Caki2 (cell line): ENCODE results near the gene RSAD2. TPM values are rescaled to one million over a fixed set of nuclear protein-coding genes. Genes with fewer than 3 reads are reported as not detected.
"Not testable (repeated sequence)": the region's sequence is repeated elsewhere in the genome, so short reads cannot be mapped to it uniquely, and the experiment has no call there.

ENCODE experiments used
- DNase-seq: peaks from one replicate; pipeline ENCODE4 v3.0.0-alpha.2; 2015; ENCODE audit warnings: low read depth
- in situ Hi-C: cut with HindIII; loops from 2 replicates; pipeline ENCODE4 v1.10.0; 2016; ENCODE audit warnings: low sequenced_read_pairs, low pct_unique_long_range_greater_than_20kb, mixed read lengths
- total RNA-seq: library from RNA; depleted of rRNA; stranded (reverse); fragments of >200 nt; shearing (Covaris generic); gene quantifications from 2 replicates; pipeline ENCODE4 v1.2.3, GENCODE V29; 2014; ENCODE audit warnings: low replicate concordance

RSAD2 gene
- total RNA-seq, 1 experiment from 2014 or later: 7.7 TPM

DNA sequence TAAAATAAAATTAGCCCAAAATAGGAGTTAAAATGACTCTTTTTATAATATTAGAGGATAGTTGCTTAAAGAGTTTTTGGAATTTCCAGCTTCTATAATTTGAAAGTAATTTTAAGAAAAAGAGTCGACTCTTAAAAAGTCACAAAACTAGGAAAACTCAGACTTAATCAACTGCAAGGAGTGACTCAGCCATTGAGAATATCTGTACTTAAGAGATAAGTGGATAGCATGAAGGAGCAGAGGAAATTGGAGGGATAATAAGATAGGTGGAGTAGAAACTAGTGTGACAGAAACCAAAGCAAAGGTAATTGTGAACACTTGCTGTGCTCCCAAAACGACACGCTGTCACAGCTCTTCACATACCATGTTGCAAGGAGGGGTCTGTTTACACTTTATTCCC lies 8.4 kb downstream of the RSAD2 start:
- in situ Hi-C loops: no loop called here
- DNase-seq: no peak

DNA sequence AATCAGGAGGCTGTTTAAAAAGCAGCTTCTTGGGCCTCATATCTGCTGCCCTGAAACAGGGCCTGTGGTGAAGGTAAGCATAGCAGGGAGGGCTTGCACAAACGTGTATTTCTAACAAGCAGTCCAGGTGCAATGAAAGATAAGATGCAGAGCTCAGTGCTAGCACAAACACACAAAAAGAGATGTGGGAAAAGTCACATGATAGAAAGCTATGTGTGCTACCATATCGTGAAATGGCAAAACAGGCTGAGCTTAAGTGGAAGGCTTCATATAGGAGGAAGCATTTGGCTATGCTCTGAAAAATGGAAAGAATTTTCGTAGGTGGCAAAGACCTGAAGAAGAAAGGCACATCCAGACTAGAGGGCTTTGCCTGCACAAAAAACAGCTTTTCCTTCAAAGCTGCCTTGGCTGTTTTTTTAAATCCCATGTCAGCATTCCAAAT lies 10.2 kb downstream of the RSAD2 start:
- in situ Hi-C loops: no loop called here
- DNase-seq: no peak

DNA sequence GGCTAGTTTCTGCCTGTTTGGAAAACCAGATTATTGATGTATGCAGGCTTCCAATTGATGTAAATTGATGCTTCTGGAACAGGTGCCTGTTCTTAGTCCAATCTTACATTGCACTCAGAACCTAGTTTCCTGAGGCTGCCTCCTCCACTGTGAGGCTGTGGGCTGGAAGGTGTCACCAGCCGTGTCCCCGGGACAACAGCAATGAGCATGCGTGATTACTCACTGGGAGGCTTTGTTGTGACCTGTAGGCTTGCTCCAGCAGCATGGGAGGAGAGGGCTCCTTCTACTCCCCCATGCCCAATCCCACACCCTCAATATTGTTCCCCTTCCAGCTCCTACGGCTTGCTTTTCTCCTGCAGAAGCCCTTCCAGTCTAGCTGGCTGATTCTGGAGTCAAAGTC lies 11.1 kb downstream of the RSAD2 start:
- in situ Hi-C loops: no loop called here
- no peak for DNase-seq

DNA sequence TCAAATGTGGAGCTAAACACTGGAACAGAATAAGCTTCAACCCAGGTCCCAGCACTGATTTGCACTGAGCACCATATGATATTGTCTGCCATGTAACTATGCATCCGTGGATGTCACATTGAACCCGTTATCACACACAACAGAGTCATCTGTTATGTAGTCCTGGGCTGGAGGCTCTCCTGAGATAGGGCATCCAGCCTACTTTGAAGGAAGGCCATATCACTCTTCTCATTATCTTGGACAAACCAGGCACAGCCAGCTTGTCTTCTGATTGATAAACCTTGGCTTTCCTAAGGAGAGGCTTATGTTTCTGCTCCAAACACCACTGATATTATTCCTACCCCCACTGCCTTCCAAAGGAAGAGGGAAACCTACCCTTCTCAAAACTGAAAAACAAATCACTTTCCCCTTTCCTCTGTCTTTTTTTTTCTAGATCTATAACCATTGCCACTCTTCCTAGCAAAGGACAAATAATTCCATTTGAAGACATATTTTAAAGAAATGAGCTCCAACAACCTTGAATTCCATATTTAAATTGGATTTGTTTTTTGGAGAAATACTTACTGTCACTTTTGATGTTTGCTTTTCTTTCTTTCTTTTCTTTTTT lies 16.4 kb downstream of the RSAD2 start:
- in situ Hi-C loops: no loop called here
- DNase-seq: no peak

DNA sequence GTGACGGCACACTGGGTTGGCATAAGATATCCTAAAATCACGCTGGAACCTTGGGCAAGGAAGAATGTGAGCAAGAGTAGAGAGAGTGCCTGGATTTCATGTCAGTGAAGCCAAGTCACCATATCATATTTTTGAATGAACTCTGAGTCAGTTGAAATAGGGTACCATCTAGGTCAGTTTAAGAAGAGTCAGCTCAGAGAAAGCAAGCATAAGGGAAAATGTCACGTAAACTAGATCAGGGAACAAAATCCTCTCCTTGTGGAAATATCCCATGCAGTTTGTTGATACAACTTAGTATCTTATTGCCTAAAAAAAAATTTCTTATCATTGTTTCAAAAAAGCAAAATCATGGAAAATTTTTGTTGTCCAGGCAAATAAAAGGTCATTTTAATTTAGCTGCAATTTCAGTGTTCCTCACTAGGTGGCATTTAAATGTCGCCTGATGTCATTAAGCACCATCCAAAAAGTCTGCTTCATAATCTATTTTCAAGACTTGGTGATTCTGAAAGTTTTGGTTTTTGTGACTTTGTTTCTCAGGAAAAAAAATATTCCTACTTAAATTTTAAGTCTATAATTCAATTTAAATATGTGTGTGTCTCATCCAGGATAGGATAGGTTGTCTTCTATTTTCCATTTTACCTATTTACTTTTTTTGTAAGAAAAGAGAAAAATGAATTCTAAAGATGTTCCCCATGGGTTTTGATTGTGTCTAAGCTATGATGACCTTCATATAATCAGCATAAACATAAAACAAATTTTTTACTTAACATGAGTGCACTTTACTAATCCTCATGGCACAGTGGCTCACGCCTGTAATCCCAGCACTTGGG lies 19.6 kb downstream of the RSAD2 start:
- in situ Hi-C loops: no loop called here
- peak; percentile 25 for DNase-seq

DNA sequence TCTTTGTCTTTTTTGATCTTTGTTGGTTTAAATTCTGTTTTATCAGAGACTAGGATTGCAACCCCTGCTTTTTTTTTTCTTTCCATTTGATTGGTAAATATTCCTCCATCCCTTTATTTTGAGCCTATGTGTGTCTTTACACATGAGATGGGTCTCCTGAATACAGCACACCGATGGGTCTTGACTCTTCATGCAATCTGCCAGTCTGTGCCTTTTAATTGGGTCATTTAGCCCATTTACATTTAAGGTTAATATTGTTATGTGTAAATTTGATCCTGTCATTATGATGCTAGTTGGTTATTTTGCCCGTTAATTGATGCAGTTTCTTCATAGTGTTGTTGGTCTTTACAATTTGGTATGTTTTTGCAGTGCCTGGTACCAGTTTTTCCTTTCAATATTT lies 25.0 kb downstream of the RSAD2 start:
- DNase-seq, in situ Hi-C loops: not testable (repeated sequence)

DNA sequence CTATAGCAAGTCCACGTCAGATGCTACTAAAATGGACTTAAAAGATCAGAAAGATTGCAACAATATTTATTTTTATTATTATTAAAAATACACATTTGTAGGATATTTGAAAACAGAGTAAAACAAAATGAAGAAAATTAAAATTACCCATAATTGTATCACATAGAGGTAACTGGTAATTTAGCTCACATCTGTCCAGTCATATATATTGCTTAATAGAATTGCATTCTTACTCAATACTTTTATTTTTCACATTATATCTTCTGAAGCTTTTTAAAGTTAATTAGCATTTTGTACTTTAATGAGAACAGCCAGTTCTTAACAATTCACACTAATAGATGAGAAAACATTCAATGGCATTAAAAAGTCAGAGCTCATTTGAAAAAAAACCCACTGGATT lies 28.1 kb downstream of the RSAD2 start:
- no peak for DNase-seq
- in situ Hi-C loops: no loop called here

DNA sequence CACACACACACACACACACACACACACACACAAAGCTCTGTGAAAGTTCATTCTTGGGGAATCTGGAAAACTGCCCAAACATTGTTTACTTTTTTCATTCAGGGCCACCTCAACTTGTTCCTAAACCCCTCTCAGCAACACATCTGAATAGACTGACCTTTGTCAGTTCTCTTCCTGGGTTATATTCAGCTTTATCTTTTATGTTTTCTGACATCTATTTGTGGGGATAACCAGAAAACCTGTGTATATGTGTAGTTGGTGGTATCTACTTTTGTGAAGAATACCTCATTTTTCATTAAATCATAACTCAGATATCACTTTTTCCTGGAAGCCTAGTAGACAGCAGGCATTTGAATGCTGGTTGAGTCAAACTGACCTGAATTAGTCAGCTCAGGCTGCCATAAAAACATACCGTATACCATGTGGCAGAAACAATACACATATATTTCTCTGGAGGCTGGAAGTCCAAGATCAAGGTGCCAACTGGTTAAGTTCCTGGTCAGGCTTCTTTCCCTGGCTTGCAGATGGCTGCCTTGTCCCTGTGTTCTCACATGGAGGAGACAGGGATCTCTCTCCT lies 28.7 kb downstream of the RSAD2 start:
- DNase-seq: no peak
- in situ Hi-C loops: no loop called here

DNA sequence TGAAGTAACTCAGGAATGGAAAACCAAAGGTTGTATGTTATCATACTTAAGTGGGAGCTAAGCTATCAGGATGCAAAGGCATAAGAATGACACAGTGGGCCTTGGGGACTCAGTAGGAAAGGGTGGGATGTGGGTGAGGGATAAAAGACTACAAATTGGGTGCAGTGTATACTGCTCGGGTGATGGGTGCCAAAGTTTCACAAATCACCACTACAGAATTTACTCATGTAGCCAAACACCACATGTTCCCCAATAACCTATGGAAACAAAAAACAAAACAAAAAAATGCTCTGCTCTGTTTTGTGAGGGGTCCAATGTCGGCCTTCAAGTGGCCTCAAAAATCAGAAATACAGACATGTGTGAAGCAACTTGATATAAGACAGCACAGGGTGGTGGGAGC lies 30.7 kb downstream of the RSAD2 start:
- in situ Hi-C loops: no loop called here
- no peak for DNase-seq

DNA sequence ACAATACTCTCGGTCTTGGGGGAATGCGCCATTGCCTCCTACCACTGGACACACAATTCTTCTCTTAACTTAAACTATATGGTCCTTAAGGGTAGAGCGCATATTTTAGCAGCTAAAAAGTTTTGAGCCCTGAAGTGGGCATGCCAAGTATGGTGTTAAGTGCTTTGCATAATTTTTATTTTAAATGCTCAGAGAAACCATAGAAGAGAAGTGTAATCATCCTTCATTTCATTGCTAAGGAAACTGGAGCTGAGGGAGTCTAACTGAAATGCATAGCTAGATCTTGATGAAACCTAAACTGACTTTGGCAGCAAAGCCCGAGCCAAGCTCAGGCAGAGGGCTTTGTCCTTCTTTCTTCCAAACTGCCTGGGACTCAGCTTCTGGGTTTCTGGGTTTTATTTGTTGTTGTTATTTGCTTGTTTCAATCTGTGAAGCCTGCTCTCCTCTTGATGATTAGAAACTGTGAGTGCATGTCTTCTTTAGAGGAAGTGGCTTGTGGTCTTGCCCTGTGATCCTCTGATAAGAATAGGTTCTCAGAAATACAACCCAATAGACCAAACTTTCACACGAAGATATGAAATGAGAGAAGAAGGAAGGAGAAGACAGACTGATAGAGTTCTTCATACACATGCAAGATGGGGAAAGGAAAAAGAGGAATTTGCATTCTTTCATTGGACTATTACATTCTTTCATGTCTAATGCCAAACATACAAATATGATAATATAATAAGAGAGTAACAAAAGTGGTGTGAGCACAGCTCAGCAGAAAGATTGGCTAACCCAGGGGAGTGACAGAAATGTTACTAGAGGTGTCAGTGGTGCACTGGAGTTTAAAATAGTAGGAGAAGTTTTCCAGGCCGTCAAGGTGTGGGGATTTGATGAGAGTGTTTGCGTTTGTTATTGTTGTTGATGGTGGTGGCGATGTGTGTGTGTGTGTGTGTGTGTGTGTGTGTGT lies 32.1 kb downstream of the RSAD2 start:
- in situ Hi-C loops: no loop called here

DNA sequence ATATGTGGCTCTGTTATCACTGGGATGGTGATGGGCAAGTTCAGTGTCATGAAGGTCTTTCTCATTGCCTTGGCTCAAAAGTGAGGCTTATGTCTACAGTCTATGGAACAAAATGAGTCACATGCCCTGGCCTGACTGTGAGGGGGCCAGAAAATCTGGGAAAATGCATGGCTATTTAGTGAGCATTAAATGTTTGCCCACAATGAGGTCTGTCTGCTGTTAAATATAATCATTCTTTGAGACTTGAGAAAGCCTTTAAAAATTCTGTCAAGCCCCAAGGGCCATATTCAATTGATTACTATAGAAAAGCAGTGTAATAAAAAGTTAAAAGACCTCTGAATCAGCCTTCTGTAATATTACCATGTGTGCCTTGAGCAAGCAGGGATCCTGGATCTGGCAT lies 34.1 kb downstream of the RSAD2 start:
- in situ Hi-C loops: no loop called here
- DNase-seq: no peak

More for the DNA sequence above, 32.1 kb downstream of the RSAD2 start:
- DNase-seq: no peak

DNA sequence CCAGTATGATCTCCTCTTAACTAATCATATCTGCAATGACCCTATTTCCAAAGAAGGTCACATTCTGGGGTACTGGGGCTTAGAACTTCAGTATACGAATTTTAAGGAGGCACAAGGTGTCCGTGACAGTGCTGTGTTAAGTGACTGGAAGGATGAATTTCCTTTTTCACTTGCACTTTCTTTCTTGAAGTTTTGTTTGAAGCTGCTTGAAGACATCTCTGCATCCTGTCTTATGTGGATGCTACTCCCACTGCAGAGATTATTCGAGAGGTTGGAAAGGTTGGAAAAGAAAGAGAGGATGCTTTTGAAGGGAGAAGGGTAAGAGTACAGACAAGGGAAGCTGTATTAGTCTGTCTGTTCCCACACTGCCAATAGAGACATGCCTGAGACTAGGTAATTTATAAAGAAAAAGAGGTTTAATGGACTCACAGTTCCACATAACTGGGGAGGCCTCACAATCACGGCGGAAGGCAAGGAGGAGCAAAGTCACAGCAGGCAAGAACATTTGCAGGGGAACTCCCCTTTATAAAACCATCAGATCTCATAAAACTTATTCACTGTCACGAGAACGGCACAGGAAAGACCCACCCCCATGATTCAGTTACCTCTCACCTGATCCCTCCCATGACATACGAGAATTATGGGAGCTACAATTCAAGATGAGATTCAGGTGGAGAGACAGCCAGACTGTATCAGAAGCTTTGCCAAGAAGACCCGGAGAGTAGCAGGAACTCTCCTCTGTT lies 36.0 kb downstream of the RSAD2 start:
- no peak for DNase-seq

DNA sequence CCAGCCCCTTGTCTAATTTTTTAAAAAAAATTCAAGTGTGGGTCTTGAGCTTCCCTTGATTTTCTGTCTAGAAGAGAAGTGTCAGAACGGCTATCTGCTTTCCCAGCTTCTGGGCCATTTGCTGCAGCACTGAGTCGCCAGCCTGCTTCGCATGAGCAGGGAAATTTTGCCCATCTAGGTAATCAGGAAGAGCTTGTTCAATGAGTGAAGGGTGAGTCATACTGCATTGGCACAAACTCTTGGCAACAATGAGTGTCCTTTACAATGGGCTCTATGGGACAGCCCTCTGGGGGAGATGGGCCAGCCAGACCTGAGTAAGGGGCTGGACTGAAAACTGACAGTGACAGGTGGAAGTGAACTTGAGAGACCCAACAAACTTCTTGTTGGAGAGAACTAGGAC lies 37.3 kb downstream of the RSAD2 start:
- in situ Hi-C loops: no loop called here
- peak; percentile 38 for DNase-seq

More for the DNA sequence above, 36.0 kb downstream of the RSAD2 start:
- in situ Hi-C loops: no loop called here

DNA sequence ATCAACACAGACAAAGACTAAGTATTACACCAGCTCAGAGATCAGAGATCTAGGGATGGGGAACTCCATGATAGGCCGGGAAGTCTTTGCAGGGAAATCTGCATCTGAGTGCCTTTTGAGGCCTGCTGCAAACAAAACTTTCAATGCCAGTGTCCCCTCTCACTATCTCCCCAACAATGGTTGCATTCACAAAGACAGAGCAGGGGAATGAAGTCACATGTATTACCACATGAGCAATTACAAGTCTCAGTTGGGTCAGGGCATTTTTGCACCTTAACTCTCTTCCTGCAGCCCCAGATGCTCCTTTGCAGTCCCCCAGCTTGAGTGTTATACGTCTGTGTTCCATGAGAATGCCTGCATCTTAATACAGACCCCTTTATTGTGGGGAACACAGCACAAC lies 37.8 kb downstream of the RSAD2 start:
- DNase-seq: no peak
- in situ Hi-C loops: no loop called here

DNA sequence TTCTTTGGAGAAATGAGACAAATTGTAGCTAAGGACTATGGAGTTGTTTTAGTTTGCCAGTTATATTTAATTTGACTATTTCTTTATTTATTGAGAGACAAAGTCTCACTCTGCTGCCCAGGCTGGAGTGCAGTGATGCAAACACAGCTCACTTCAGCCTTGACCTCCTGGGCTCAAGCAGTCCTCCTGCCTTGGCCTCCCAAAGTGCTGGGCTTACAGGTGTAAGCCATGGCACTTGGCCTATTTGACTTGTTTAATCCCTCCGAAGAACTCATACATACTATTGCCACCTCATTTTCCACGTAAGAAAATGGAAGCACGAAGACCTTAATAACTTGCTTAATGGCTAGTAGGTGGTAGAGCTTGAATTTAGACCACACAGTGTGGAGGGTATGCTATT lies 38.6 kb downstream of the RSAD2 start:
- DNase-seq: no peak
- in situ Hi-C loops: no loop called here

DNA sequence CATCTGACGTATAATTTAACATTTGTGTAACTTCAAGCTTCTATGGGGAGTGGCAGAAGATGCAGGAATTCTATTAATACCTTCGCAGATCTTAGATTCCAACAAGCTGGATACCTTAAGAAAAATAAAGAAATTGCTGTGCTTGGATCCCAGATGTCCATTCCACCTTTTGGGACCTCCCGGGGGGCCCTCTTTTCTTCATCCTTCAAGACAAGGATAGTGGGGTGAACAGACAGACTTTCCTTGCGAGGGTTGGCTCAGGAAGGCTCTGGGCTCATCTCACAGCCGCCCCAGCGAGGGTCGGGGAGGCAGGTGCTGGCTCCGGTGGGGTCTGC lies 39.1 kb downstream of the RSAD2 start:
- in situ Hi-C loops: no loop called here
- no peak for DNase-seq

DNA sequence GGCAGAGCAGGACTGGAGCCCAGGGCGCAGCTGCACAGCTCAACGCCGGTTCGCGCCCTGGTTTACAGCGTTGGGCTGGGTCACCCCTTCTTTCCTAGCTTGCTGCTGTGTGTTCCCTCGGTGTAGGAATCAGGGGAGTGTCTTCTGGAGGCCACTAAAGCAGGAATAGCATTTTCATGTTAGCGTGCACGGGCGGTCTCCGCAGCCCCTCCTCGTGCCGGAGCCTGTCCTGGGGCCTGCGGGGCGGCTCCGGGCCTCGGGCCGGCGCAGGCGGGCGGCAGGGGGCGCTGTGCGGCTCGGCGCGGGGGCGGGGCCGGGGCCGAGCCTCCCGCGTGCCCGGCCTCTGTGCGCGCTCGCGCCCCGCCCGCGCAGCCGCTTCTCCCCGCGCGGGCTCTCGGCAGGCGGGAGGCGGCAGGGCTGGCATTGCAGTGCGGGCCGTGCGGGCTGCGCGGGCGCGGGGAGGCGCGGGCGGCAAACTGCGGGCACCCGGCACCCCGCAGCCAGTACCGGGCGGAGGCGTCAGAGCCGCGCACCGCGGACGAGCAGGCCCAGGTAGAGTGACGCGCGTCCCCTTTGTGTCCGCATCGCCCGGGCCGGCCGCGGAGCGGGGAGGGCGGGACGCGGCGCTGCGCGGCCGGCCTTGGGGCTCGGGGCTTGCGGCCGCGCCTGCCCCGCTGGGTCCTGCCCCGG lies 39.6 kb downstream of the RSAD2 start, which contains the start of gene RNF144A:
Gene RNF144A, plus strand, starts transcription at position 342 of the 690 bp plus-strand sequence. CDS start 79,515 bp downstream, outside the sequence.
- peak; percentile 64 for DNase-seq

More for the DNA sequence above, 39.6 kb downstream of the RSAD2 start, which contains the start of gene RNF144A:
- in situ Hi-C loops: no loop called here
